Smooth muscle cell (in vitro differentiated cells): ENCODE data around the gene MS4A15. TPM values are rescaled to one million over a fixed set of nuclear protein-coding genes. Genes with fewer than 3 reads are reported as not detected.
"Not testable (repeated sequence)": the region's sequence is repeated elsewhere in the genome, so short reads cannot be mapped to it uniquely, and the experiment has no call there.

Source experiments
- DNase-seq: peaks from one replicate; lab custom pipeline; 2025; ENCODE audit not compliant: unreplicated experiment; lab: John Stamatoyannopoulos, UW
- H2AFZ ChIP-seq: fragments of 200-600 bp; sonication (generic); 2 replicates; pipeline ENCODE4 v1.6.0; 2016; ENCODE audit warnings: antibody characterized with exemption, low read depth, mild to moderate bottlenecking
- H3F3A ChIP-seq: fragments of 200-600 bp; sonication (generic); 2 replicates; pipeline ENCODE4 v1.6.0; 2017; ENCODE audit warnings: antibody characterized with exemption, low read depth
- H3K27ac ChIP-seq: fragments of 200-600 bp; sonication (generic); 2 replicates; pipeline ENCODE4 v1.5.1; 2016; ENCODE audit warnings: low read depth, mild to moderate bottlenecking
- H3K27me3 ChIP-seq: fragments of 200-600 bp; sonication (generic); 2 replicates; pipeline ENCODE4 v1.6.1; 2016; ENCODE audit warnings: low read depth, mild to moderate bottlenecking
- H3K36me3 ChIP-seq: fragments of 200-600 bp; sonication (generic); 2 replicates; pipeline ENCODE4 v1.5.1; 2016; ENCODE audit warnings: low read depth
- H3K4me1 ChIP-seq: fragments of 200-600 bp; sonication (generic); 2 replicates; pipeline ENCODE4 v1.5.1; 2016; ENCODE audit warnings: low read depth
- H3K4me2 ChIP-seq: fragments of 200-600 bp; sonication (generic); 2 replicates; pipeline ENCODE4 v1.6.0; 2016; ENCODE audit warnings: mild to moderate bottlenecking
- H3K4me3 ChIP-seq: fragments of 200-600 bp; sonication (generic); 2 replicates; pipeline ENCODE4 v1.5.1; 2016; ENCODE audit warnings: mild to moderate bottlenecking
- H3K79me2 ChIP-seq: fragments of 200-600 bp; sonication (generic); 2 replicates; pipeline ENCODE4 v1.6.0; 2016; ENCODE audit warnings: low read depth, mild to moderate bottlenecking
- H3K9ac ChIP-seq: fragments of 200-600 bp; sonication (generic); 2 replicates; pipeline ENCODE4 v1.6.0; 2016; ENCODE audit warnings: low read depth
- H3K9me3 ChIP-seq: fragments of 200-600 bp; sonication (generic); replicated peaks from 2 replicates; pipeline ENCODE4 v1.5.1; 2016; ENCODE audit warnings: low read depth
- H4K20me1 ChIP-seq: fragments of 200-600 bp; sonication (generic); 2 replicates; pipeline ENCODE4 v1.6.0; 2016; ENCODE audit warnings: low read depth
- CTCF ChIP-seq: fragments of 200-600 bp; sonication (generic); IDR thresholded peaks from 2 replicates; pipeline ENCODE4 v1.5.1; 2017; ENCODE audit warnings: borderline replicate concordance, mild to moderate bottlenecking, antibody characterized with exemption; ENCODE audit not compliant: insufficient read depth, poor library complexity, severe bottlenecking
- WGBS: methylation state at CpG from one replicate; pipeline ENCODE4 v1.1.7; 2016; ENCODE audit warnings: low lambda C conversion rate; 5-methylcytosine and 5-hydroxymethylcytosine counted together
- polyA plus RNA-seq: library from polyadenylated mRNA; unstranded; fragments of >200 nt; fragmentation: Nextera tagmentation; extraction: Ambion mirVana; gene quantifications from 2 replicates; pipeline ENCODE4 v1.2.1, GENCODE V29; 2016
- total RNA-seq: library from RNA; depleted of rRNA; stranded (reverse); fragments of >200 nt; gene quantifications from 2 replicates; pipeline ENCODE4 v1.2.3, GENCODE V29; 2014

The MS4A15 gene
- total and polyA plus RNA-seq, 2 experiments from 2014 or later = not detected

GRCh38 chr11:60711276-60711675 lies 45.4 kb upstream of the MS4A15 start:
- DNase-seq = no peak
- Histone ChIP-seq H3K4me2 (no peak overlapping the region), H3K27ac (no peak overlapping the region), H2AFZ (no peak overlapping the region), H3K27me3 (no peaks in the 10 kb centered on the region), H3F3A (no peaks in the 10 kb centered on the region), H3K4me1 (no peaks in the 10 kb centered on the region), H3K79me2 (no peaks in the 10 kb centered on the region), H4K20me1 (no peaks in the 10 kb centered on the region), H3K4me3 (no peak overlapping the region), H3K9ac (no peak overlapping the region), H3K36me3 (no peaks in the 10 kb centered on the region), H3K9me3 (no peaks in the 10 kb centered on the region)
- TF ChIP-seq CTCF = no peak
- WGBS = 78% methylated on average over 4 of the region's 4 CpGs

GRCh38 chr11:60713423-60713822 lies 43.2 kb upstream of the MS4A15 start:
- H2AFZ ChIP-seq, H3K79me2 ChIP-seq, H3K27me3 ChIP-seq, H3F3A ChIP-seq, H3K36me3 ChIP-seq, H3K4me2 ChIP-seq, H3K27ac ChIP-seq, H3K9ac ChIP-seq, H4K20me1 ChIP-seq, H3K4me1 ChIP-seq, H3K9me3 ChIP-seq, H3K4me3 ChIP-seq, DNase-seq: not testable (repeated sequence)
- WGBS = 68% methylated on average over 6 of the region's 6 CpGs

GRCh38 chr11:60717956-60718355 lies 38.7 kb upstream of the MS4A15 start:
- no peak for TF ChIP-seq CTCF
- Histone ChIP-seq H3K4me2 (no peak overlapping the region), H3F3A (no peaks in the 10 kb centered on the region), H2AFZ (no peak overlapping the region), H3K4me1 (no peaks in the 10 kb centered on the region), H3K36me3 (no peaks in the 10 kb centered on the region), H3K9ac (no peak overlapping the region), H3K9me3 (no peaks in the 10 kb centered on the region), H4K20me1 (no peaks in the 10 kb centered on the region), H3K79me2 (no peaks in the 10 kb centered on the region), H3K27ac (no peak overlapping the region), H3K27me3 (no peaks in the 10 kb centered on the region), H3K4me3 (no peak overlapping the region)
- DNase-seq = no peak
- WGBS = 83% methylated on average over 5 of the region's 5 CpGs

GRCh38 chr11:60718524-60719316 lies 37.9 kb upstream of the MS4A15 start:
- no peak overlapping the region for H3K4me2 ChIP-seq
- H3K36me3 ChIP-seq = no peaks in the 10 kb centered on the region
- no peak overlapping the region for H3K27ac ChIP-seq
- no peak overlapping the region for H3K4me3 ChIP-seq
- no peaks in the 10 kb centered on the region for H3K27me3 ChIP-seq
- 69% methylated on average over 10 of the region's 10 CpGs for WGBS
- H4K20me1 ChIP-seq = no peaks in the 10 kb centered on the region
- no peak overlapping the region for H2AFZ ChIP-seq
- H3F3A ChIP-seq = no peaks in the 10 kb centered on the region
- no peaks in the 10 kb centered on the region for H3K4me1 ChIP-seq
- TF ChIP-seq CTCF = no peak
- H3K79me2 ChIP-seq = no peaks in the 10 kb centered on the region
- H3K9ac ChIP-seq = no peak overlapping the region
- H3K9me3 ChIP-seq = no peaks in the 10 kb centered on the region
- DNase-seq = no peak
